CD4-positive, alpha-beta T cell treated with Interleukin-15 for 1 hour (primary cell): ENCODE results near the gene RFX3.

Source experiments
- DNase-seq: peaks from one replicate; pipeline ENCODE4 v3.0.0-alpha.2; 2020

The RFX3 gene

DNA sequence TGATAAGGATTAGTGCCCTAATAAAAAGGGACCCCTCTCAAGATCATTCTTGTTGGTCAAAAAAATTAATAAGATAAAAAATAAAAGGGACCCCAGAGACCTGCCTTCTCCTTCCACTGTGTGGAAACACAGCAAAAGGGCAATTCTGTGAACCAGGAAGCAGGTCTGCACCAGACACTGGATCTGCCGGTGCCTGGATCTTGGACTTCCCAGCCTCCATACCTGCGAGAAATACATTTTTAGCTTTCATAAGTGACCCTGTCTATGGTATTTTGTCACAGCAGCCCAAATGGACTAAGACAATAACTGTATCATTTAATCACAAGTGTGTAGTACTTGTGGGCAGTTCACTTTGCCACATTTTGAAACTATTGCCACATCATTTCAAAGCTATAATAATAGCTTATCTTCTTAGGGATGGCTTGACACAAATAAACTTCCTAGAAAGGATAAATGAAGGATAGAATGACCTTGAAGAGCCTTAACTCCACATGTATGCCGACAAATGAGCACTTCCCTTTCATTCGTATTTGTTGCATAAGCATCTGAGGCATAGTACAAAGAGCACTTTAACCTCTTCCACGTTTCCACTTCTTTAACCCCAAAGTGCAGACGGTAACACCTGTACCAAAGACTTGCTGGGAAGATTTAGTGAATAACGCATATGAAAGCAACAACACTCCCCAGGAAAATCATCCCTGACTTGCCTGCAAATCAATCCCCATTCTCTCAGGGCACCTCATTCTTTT, 336.5 kb downstream of the RFX3 start:
- DNase-seq, result no peak

DNA sequence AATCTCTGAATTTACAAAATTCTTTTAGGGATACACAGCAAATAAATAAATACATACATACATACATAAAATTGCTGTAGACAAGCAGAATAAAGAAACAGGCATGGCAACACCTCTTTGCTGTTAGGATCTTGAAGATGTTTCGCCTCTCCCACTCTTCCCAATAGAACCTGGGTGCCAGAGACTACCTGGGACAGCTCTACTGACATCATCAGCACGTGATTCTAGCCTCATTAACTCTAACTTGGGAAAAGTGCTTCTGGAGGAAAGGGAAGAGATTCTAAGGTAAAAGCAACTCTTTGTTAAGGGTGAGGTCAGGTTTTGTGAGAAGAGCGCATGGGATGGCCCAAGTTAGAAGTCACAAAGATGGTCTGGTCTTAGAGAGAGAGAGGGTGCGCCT, 339.1 kb downstream of the RFX3 start:
- DNase-seq, result no peak

DNA sequence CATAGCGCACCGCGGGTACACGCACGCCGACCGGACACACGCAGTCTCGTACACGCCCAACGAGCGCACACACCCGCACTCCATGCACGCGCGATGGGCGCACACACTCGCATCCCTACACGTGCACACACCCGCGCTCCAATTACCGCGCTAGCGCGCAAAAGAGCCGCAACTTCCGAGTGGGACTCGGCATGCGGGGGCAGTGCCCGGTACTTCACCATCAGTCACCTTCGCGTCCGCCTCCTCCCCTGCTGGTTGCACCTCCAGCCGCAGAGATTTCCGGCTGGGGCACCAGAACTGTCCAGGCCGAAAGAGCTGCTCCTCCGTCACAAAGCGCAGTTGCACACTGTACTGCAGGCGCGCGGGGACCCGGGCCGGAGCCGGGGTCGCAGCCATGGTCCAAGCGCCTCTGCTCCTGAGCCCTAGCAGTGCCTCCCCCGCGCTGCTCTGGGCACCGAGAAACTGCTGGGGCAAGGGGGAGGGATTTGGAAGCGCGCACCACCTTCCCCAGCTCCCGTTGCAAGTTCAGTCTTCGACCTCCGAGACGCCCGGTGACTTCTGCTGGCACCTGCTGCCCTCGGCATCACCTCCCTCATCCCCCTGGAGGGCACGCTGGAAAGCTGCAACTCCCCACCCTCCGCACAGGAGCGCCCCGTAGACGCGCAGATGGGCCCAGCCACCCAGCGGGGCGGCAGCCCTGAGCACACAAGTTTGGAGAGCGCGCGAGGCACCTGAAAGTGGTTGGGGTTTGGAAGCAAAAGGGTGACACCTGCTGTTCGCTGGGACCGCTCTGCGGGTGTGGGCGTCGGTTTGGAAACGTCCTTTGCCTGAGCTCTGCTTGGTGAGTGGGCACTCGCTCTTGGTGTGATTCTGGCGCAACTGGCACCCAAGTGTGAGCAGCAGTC, 344.5 kb downstream of the RFX3 start:
- DNase-seq, result no peak

DNA sequence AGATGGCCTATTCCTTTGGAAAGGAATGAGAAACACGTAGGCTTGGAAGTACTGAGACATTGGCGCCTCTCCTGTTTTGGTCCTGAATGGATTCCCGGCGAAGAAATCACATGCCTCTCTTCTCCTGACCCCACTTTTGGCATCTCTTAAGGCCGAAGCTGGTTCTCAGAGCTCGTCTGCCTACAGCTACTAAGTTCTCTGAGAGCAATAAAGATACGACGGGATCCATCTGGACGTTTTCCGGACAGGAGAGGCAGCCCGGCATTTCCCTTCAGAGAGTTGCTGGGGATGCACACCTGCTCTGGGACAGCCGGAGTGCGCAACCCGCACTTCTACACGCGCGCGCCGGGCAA, 345.1 kb downstream of the RFX3 start:
- DNase-seq, result no peak

DNA sequence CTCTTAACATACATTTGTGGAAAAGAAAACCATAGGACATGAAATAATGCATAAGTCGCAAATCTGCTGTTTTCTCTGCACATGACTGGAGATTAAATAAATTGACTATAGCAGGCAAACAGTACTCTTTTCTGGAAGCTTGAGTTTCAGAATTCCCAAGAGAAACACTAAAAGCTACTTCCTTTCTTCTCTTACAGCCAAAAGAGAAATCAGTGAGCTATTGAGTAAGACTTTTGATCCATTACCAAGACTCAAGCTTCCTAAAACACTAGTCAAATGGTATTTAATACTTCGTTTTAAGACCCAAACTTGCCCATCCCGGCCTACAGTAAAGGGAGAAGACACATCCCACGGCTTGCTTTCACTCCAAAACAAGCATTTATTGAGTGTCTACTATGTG, 346.1 kb downstream of the RFX3 start:
- DNase-seq, result no peak

DNA sequence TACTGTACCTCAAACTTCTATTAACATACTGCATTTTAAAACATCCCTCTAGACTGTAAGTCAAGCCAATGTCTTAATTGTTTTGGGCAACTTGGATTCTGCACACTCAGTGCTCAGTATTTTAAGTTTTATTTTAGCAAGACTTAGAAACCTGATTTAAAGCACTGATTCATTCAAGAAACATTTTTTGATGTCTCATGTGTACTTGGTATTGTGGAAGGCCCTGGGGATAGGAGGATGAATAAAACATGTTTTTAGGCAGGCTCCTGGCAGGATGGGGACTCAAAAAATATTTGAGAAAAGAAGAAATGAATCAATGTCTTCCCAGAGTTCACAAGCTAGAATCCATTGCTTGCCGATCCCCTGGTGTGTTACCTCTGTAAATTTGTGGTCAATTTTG, 347.9 kb downstream of the RFX3 start:
- DNase-seq, result no peak

DNA sequence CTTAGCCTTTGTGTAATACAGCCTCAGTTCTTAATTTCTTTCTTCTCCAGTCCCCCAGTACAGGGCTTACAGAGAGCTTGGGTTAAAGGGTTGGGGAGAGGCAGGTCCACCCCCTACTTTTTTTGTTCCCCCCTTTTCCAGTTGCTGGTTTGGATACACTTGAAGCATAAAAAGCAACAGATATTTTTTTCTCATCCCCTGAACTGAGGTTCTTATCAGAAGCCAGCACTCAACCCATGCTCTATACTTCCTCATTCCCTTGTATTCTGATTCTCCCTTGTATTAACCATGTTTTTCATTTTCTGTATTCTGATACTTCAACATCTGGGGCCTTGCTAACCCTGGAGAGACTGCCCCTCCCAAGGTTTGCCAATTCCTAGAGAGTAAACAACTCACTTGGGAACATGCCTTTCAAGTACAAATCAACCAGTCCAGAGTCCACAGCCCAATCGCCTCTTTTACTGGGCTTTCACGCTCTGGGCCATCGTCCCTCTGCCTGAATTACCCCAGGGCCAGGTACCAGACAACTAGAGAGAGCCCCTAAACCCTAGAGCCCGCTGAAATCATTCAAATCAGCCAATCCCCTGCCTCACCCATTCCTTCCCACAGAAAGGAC, 348.5 kb downstream of the RFX3 start:
- no peak for DNase-seq

DNA sequence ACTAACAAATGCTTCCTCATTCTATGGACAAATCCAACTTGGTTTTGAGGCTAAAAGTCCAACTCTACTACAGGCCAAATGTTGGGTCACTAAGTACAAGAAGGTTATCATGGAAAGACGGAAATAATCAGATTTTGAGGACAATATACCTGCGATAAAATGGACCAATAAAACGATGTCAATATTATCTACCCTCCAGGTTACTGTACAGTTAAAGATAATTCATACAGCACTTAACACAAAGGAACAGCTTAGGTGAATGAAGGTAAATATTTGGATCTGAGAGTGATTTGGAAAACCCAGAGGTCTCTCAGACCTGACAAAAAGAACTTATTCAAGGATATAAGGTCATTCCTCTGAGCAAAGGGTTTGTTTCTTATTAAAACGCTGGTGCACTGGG, 352.4 kb downstream of the RFX3 start:
- no peak for DNase-seq

DNA sequence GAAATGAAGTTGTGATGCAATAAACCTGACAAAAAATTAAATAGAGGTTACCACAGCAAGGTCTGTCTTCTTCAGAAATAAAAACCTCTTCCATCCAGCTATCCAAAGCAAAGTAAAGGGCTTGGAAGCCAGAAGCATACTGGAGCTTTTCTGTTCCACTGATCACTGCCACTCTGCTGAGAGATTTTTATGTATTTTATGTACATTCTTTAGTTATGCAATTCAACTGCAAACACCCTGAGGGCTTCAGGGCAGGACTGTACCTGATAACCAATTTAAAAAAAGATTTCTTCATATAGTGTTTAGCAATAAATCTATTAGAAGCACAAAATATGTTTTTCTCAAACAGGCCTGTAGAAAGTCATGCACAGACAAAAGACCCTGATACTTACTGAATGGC, 355.0 kb downstream of the RFX3 start:
- no peak for DNase-seq
